Hematopoietic multipotent progenitor cell treated with erythropoietin and hydrocortisone succinate and interleukin-3 and kit ligand, for 4 days (in vitro differentiated cells): ENCODE data around the gene WNT5B.
"Not testable (repeated sequence)": the region's sequence is repeated elsewhere in the genome, so short reads cannot be mapped to it uniquely, and the experiment has no call there.

Experiments used
- DNase-seq: peaks from one replicate; pipeline ENCODE4 v3.0.0-alpha.2; 2015

Gene WNT5B

GRCh38 chr12:1692226-1692625, 63.2 kb downstream of the WNT5B start:
- peak; percentile 48 for DNase-seq

DNA sequence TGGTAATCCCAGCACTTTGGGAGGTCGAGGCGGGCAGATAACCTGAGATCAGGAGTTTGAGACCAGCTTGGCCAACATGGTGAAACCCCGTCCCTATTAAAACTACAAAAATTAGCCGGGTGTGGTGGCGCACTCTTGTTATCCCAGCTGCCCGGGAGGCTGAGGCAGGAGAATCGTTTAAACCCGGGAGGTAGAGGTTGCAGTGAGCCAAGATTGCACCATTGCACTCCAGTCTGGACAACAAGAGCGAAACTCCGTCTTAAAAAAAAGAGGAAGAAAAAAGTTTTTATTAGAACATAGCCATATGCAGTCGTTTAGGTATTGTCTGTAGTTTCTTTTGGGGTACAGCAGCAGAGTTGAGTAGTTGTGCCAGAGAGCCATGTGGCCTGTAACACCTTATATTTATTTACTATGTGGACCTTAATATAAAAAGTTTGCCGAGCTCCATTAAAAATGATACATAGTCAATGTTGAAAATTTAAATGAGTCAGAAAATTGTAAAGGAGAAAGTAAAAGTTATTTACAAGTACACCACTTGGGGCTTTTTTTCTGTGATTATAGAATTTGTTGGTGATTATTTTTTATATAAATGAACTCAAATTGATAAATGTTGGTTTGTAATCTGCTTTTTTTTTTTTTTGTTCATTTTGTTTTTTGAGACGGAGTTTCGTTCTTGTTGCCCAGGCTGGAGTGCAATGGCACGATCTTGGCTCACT, 64.0 kb downstream of the WNT5B start:
- DNase-seq = peak; percentile 65

- not testable (repeated sequence) for DNase-seq
These were observed 66.1 kb downstream of the WNT5B start for GRCh38 chr12:1695097-1695496.

- peak; percentile 62 for DNase-seq
These were observed 67.0 kb downstream of the WNT5B start for GRCh38 chr12:1695886-1696670.

GRCh38 chr12:1696800-1697199, 67.8 kb downstream of the WNT5B start:
- no peak for DNase-seq
